DMS53 (cell line): ENCODE measurements around the gene GRIA4.

Experiments used
- DNase-seq: peaks from one replicate; lab custom pipeline; 2025; lab: John Stamatoyannopoulos, UW

The GRIA4 gene

GRCh38 chr11:106011481-106011880 lies 401.6 kb downstream of the GRIA4 start:
- no peak for DNase-seq

- DNase-seq: peak; percentile 35
Observed at GRCh38 chr11:106012744-106013143, 402.9 kb downstream of the GRIA4 start.

GRCh38 chr11:106014035-106014434 lies 404.2 kb downstream of the GRIA4 start:
- DNase-seq: no peak

GRCh38 chr11:106014620-106015019 lies 404.7 kb downstream of the GRIA4 start:
- no peak for DNase-seq

- no peak for DNase-seq
Observed at GRCh38 chr11:106015066-106015465, 405.2 kb downstream of the GRIA4 start.

GRCh38 chr11:106017093-106017492 lies 407.2 kb downstream of the GRIA4 start:
- DNase-seq: no peak

GRCh38 chr11:106021181-106021966 lies 411.5 kb downstream of the GRIA4 start:
- DNase-seq: peak; percentile 24

- DNase-seq: peak; percentile 100
Observed at GRCh38 chr11:106021967-106022794, 412.3 kb downstream of the GRIA4 start, which contains the start of gene MSANTD4. Gene MSANTD4 (minus strand): TSS chr11:106022240. CDS start chr11:106010917, 11,323 bp downstream.

GRCh38 chr11:106022795-106023275 lies 413.0 kb downstream of the GRIA4 start:
- DNase-seq: peak; percentile 44

- DNase-seq: no peak
Observed at GRCh38 chr11:106030609-106031008, 420.7 kb downstream of the GRIA4 start.

- peak; percentile 38 for DNase-seq
Observed at GRCh38 chr11:106031202-106031810, 421.4 kb downstream of the GRIA4 start.
